Suppressor macrophage treated with lipopolysaccharide for 4 hours (primary cell): ENCODE measurements around the gene ANO4.
"Not testable (repeated sequence)": the region's sequence is repeated elsewhere in the genome, so short reads cannot be mapped to it uniquely, and the experiment has no call there.

Source experiments
- DNase-seq: peaks from one replicate; pipeline ENCODE4 v3.0.0-alpha.2; 2020

ANO4 gene

DNA sequence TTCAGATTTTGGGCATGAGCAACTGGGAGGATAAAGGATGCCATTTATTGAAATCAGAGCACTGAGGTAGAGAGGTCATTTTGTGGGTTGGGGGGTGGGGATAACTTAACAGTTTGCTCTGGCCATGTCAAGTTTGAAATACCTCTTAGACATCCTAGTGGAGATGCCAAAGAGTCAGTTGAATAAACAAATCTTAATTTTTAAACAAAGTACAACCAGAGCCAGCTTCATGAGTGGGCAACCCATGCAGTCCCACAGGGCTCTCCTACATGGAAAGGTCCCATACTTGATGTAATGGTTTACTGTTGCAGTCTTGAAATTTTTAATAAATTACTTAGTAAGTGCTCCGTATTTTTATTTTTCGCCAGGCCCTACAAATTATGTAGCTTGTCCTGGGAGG, 81.2 kb downstream of the ANO4 start:
- no peak for DNase-seq

DNA sequence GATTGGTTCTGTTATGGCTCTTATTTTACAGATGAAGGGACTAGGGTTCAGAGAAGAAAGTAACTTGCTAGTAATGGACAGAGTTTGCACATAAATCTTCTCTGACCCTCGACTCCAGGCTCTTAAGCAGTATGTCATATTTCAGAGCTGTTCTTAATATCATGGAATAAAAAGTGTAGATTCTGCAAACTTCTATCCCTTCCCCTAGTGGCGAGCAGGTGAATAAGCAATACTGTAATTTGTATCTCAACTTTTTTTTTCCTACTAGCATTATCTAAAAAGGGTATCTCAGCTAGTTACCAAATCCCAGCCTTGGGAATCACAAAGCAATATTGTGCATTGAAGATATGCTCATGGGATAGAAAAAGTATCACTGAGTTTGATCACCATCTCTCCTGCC, 83.2 kb downstream of the ANO4 start:
- DNase-seq = no peak

DNA sequence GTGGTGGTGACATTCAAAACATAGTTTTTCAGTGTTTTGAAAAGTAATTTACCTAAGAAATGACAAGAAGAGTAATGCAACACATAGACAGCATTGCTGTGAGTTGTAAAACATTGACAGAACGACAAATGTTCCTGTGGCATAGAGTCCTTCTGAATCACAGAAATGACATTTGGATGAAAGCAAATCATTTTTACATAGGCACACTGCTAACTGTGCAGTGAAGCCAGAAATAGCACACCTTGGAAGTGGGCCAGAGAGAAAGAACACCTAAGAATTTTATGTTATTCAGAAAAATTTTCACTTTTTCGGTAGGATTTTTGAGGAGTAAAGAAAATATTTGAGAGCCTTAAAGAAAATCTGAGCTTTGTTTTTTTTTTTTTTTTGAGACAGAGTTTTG, 100.6 kb downstream of the ANO4 start:
- DNase-seq = no peak

DNA sequence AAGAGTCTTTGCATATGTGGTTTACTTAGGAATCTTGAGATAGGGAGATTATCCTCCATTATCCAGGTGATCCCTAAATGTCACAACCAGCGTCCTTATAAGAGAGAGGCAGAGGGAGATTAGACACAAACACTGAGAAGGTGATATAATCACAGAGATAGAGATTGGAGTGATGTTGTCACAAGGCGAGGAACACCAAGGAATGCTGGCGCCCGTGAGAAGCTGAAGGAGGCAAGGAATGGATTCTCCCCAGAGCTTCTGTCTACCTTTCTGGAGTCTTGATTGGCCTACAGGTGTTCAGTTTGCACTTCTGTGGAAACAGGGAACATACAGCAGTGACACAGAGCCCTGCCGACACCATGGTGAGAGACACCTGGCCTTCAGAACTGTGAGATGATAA, 101.6 kb downstream of the ANO4 start:
- DNase-seq = no peak

DNA sequence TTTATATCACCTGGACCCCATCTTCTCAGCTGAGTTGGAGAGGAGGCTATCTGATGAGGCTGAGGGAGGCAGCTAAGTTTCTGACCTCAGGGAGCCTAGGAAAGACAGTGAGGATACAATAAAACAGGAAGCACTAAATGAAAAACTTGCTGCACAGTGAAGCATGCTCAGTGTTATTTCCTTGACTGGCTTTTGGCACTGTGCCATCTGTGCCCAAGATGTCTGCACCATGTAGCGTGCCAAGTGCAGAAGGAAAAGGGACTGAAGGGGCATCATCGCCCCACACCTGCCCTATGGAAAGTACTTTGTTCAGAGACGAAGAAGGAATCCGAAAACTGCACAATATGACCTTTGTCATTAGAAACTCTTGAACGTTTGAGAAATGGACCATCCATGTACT, 102.7 kb downstream of the ANO4 start:
- DNase-seq = no peak

DNA sequence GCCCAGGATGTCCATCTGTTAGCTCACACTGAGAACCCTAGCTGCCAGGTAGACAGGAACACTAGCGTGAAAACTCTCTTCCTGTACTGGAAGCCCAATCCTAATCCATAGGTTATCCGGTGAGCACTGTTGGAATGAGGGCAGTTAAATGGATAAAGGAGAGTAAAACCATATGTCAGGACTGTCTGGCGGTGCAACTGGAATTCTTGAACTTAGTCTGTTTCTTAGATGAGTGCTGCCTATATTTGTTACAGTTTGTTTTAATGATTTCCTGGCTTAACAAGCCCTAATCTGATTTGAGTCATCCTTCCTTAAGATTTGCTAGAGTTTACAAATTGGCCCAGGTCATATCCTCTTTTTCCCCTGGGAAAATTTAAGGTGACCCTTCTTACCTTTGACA, 104.7 kb downstream of the ANO4 start:
- DNase-seq = no peak

DNA sequence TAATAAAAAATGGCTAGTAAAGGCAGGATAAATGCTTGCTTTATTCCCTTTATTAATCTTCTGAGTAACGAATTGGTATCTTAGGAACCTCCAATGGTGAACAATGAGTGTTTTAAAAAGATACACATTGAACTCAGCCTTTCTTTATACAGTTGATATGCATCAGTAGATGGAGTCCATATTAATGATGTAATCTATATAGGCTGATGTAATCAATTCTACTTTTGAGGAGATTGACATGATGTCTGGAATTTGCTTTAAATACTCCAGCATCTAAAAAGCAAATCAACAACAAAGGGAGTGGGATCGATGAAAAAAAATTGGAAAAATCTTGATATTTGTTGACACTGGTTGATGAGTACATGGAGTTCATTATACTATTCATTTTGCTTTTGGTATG, 106.2 kb downstream of the ANO4 start:
- no peak for DNase-seq

DNA sequence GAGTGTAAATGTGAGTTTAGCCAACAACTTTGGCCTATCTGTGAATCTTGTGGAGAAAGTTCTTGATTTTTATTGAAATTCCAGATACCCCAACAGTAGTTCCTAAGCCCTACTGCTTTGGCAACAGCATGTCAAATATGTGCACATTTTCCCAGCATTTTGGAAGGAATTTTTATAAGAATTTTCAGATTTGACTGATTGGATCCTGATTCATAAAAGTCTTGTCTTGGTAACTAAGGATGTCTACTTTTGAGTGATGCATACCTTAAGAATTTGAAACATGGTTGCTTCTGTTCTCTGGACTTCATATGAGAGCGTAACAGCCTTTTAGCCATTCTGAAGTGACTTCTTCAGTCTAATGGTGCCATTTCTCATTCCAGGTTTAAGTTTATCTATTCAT, 106.7 kb downstream of the ANO4 start:
- DNase-seq = no peak

DNA sequence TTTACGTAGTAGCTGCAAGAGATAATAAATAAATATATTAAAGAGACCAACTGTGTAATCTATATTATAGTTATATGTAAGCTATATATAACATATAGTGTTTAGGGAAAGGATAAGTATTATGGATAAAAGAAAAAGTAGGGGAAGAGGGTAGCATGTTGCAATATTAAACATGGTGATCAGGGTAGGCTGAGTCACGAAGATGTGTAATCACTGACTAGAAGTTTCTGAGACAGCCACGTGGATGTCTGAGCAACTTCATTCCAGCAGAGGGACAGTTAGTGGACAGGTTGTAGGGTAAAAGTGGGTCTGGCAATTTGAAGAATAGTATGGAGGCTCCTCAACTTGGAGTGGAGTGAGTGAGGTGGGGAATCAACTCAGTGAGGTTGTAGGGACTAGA, 109.7 kb downstream of the ANO4 start:
- DNase-seq = no peak

DNA sequence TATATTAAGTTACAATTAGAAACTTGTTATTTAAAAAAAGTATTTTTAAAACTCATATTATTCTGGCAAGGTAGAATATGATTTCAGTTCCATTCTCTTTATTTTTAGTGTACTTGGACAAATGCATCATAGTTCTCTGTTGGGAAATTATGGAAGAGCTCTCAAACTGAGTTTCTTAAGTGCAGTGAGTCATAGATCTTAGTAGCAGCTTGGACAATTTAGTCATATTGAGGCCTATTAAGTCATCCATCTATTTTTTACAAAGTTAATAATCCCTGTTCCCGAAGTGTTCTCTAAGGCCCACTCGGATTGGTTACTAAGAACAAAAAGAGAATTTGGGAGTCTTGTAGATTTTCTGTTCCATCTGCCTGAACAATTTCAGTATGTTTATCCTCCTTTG, 113.9 kb downstream of the ANO4 start:
- peak; percentile 4 for DNase-seq

DNA sequence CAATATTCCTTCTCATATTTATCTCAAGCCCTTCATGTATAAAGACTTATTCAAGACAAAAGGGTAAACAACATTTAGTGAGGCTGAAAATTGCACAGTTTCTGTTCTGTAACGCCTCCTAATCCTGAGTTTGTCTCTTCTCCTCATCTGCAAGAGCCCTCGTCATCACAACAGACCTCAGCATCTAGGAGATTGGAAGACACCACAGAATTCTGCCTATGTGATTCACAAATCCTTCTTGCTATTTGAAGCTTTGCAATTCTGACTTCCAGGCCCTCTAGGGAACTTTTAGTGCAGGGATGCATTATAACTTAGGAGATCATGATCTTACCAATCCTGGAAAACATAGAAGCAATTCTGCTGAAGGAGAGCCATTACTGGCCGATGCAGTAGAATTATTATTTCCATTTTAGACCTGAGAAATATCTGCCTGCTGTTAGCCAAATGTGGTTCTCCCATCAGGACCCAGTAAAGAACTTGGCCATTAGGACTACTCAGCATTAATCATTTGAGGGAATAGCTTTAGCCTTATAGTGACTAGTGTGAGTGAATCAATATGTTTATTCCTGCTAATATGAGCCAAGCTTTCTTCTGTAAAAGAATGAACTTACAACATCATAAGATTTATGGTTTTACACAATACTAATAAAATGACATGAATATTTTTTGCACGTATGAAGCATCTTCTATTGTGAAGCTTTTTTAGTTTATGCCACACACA, 119.5 kb downstream of the ANO4 start:
- no peak for DNase-seq

DNA sequence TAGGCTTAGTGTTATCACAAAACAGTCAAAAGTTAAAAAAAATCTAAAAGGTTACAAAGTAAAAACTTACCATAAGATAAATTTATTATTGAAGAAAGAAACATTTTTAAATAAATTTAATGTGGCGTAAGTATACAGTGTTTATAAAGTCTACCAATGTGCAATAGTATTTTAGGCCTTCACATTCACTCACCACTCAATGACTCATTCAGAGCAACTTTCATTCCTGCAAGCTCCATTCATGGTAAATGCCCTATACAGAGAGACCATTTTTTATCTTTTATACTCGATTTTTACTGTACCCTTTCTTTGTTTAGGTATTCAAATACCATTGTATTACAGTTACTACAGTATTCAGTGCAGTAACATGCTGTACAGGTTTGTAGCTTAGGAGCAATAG, 124.5 kb downstream of the ANO4 start:
- DNase-seq = no peak

DNA sequence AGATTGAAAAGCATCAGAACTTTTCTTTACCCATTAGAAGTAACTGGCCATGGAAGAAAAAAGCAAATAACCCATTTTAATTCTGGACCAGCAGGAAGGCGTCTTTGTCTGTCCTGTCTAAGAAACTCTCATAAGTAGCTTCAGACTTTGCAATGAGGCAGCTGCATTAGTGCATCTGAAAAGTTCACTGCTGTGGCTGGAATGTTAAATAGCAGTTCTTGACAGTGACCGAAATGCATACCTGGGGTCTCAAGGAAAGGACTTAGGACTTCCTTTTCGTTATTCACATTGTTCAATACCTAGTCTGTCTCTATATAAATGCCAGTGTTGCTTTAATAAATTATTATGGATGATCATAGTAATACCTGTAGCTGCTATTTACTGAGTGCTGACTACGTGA, 125.9 kb downstream of the ANO4 start:
- no peak for DNase-seq

DNA sequence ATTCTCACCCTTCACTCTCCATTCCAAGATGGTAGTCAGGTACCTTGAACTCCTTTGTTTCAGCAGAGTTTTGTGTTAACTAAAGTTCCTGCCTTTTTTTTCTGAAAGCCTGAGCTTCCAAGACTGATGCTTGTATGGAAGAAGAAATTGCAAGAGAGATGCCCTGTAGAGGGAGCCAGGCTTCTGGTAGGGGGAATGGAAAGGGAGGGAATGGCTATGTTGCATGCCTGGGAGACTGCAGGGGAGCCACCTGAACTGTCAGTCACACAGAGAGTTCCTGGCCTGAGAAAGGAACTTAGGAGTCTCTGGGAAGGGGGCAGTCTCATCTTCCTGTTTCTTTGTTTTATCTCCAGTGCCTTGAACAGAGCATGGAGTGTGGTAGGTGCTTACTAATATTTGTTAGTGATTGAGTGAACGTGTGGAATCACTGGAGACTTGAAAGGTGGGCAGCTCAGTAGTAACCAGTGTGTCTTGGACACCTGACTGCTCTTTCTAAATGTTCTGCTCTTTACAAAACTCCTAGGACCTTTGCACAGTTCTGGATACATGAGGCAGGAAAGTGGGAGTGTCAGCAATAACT, 132.2 kb downstream of the ANO4 start:
- DNase-seq = no peak

DNA sequence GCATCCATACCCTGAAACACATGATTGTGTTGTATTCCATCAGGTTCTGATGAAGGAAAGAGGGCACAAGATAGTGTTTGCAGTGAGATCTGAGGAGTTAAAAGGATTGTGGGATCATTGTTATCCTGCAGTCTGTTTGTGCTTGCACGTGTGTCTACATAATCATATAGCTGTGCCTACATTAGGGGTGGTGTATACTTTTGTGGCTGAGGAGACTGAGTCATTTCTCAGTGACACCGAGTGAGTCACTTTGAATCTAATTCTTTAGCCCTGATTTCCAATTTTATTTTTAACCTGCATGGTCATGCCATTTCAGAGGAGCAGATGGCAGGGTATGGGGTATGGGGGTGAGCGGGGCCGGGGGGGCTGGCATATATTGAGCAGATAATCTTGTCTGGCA, 133.2 kb downstream of the ANO4 start:
- DNase-seq = no peak

DNA sequence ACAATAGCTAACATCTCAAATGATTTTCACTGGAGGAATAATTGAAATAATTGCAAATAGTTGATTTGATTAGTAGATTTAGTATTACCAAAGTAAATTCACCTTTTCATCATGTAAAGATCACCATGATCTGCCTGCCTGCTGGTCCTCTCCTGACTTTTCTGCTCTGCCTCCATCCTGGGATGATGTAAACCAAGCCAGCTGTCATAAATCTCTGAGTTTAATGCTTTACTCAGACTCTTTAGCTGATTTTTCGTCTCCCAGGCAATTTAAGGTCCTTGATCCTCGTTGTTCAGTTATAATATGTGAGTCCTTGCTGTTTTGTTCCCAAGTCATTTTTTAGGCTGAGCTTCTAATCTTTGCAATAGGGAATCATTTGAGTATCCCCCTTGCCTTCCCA, 138.0 kb downstream of the ANO4 start:
- no peak for DNase-seq

DNA sequence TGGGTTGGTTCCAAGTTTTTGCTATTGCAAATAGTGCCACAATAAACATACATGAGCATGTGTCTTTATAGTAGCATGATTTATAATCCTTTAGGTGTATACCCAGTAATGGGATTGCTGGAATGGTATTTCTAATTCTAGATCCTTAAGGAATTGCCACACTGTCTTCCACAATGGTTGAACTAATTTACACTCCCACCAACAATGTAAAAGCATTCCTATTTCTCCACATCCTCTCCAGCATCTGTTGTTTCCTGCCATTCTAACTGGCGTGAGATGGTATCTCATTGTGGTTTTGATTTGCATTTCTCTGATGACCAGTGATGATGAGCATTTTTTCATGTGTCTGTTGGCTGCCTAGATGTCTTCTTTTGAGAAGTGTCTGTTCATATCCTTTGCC, 139.0 kb downstream of the ANO4 start:
- DNase-seq = not testable (repeated sequence)

DNA sequence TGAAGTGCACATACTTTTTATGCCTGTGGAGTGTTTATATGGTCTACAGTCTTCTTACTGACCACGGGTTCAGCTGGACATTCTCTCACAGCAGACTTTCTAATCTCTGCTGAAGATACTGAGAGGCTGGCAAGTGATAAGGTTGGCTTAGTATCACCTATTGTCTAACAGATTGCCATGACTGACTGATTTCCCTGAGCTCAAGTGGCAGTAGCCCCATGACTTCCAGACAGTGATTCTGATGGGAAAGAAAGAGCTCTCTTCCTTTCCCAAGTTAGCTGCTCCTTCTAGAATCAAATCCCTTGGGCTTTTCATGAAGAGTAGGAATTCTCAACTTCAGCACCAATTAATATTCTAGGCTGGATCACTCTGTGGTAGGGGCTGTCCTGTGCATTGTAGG, 141.4 kb downstream of the ANO4 start:
- no peak for DNase-seq

DNA sequence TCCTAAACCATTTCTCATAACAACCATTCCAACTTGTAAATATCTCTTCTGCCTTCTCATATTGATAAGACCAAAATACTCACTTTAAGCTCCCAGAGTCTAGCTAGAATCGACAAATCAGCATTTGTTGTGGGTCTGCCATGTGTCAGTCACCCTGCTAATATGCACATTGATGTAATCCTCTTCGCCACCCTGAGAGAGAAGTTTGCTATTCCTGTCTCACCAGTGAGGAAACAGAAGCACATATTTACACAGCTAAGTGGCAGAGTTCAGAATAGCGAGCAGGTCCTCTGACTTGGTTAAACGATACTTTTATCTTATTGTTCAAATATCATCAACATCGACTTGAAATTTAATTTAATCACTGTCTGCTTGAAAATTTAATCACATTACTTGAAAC, 142.1 kb downstream of the ANO4 start:
- DNase-seq = no peak

DNA sequence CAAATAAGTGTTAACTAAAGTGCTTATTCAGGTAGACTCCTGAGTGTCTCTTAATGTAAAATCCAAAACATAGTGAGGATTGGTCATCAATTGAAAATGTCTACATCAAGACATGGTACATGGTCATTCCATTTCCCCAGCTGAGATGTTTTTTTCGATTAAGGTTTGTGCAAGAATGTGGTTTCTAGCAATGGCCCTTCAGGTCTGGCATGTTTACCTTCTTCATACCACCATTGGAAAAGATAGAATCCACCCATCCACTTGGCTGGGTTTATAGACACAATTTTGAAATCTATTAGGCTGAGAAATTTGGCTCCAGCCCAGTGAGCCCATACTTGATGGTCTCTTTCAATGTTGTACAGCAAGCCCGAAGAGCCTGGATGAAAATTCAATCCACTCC, 145.9 kb downstream of the ANO4 start:
- no peak for DNase-seq

DNA sequence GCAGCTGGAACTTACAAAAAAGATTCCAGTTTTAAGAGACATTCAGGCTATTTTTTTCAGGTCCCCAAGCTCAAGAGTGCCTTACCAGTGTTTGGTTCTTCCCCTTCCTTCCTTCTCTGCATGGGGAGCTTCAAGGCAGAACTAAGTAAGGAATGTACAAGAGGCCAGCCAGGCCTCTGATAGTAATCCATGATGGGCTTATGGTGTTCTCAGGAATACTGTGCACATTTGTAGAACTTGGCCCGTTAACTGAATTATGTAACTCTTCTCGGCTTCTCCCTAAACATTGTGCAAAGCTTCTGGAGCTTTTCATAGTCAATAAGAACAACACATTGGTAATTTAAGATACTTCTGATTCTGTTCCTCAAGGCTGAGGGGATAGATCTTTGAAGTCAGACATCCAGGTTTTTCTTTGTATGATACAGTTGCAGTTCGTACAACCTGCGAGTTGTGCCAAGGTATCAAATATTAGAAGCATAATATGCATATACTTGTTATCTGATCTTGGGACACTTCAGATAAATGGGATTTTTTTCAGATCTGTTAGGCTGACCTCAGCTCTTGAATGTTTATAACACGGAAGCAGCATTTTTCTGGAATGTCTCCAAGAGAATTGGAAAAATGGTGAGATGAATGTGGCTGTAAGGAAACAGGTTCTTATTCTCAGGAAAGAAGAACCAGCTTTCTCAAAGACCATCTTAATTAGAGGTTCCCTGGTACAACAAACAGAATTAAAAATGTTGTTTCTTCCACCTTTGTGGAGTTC, 148.6 kb downstream of the ANO4 start:
- DNase-seq = no peak

DNA sequence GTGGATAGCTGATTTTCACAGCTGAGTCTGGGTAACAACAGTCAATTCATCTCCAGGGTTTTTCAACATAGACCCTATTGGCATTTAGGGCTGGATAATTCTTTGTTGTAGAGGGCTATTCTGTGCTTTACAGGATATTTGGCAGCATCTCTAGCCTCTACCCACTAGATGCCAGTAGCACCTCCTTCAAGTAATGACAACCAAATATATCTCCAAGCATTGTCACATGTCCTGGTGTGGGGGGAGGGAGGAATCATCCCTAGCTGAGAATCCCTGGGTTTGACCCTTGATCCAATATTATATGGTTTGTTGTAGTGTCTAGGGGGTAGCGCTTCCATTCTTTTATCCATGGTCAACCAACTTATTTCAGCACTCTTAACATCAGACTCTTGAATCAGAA, 157.2 kb downstream of the ANO4 start:
- no peak for DNase-seq

DNA sequence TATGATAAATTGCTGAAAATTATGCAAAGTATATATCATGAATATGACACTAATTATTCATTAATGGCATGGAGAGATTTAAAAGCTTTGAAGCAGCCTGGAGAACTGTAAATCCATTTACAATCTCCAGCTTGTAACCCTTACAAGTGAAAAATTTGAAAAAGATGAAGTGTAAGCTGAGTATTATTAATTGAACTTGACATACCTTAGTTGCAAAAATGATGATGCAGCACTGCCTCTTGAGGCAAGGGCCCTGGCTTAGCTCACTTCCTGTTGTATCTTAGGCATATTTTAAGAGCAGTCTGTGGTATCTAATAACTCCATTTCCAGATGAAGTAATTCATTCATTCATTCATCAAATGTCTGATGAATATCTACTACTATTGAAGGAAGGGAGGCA, 158.6 kb downstream of the ANO4 start:
- no peak for DNase-seq

DNA sequence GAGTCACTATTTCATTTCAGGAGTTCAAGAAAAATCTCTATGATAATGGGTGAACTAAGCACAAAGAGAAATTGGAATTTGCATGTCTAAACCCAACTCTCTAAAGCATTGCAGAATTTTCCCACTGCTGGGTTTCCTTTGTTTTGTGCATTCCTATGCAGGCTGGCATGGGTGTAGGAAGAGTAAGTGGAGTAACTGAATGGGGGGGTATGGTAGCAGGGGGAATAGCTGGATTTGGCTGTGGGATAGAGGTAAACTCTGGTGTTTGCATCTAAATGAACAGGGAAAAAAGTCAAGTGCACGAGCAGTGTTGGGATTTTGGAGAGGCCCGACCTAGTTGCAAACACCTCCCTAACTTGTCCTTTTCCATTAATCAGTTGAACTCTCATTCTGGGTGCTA, 159.1 kb downstream of the ANO4 start:
- DNase-seq = no peak

DNA sequence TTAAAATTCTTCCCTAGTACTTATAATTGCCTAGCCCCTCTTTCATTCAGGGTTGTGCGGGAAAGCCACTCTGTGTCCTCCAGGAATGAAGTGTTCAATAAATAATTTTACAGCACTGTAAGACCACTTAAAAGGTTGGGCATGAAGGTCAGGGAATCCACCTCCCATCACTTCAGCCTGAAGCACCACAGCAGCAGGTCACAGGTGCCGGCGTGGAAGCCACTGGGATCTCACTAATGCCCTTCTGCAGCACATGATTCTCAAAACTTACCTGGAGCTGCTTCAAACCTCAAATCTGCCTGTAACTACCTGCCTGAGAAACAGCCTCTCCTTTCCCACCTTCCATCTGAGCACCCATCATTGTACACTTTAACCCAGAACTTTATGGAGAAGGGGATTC, 159.5 kb downstream of the ANO4 start:
- no peak for DNase-seq
